Progenitor cell of endocrine pancreas (in vitro differentiated cells): ENCODE measurements around the gene FN1. TPM values are rescaled to one million over a fixed set of nuclear protein-coding genes. Genes with fewer than 3 reads are reported as not detected.

Experiments used
- DNase-seq: peaks from one replicate; pipeline ENCODE4 v3.0.0; 2021; ENCODE audit warnings: low spot score; ENCODE audit not compliant: unreplicated experiment
- H3K27ac Mint-ChIP-seq: 2 replicates; pipeline ENCODE4 v1.8.0; 2021; ENCODE audit warnings: mild to moderate bottlenecking, moderate library complexity, mixed read lengths
- H3K27me3 Mint-ChIP-seq: 2 replicates; pipeline ENCODE4 v1.8.0; 2021; ENCODE audit warnings: mixed read lengths
- H3K36me3 Mint-ChIP-seq: 2 replicates; pipeline ENCODE4 v1.8.0; 2022; ENCODE audit warnings: mixed read lengths; ENCODE audit not compliant: insufficient read depth
- H3K4me1 Mint-ChIP-seq: 2 replicates; pipeline ENCODE4 v1.8.0; 2021; ENCODE audit warnings: low read depth, mixed read lengths
- H3K4me3 Mint-ChIP-seq: 2 replicates; pipeline ENCODE4 v1.8.0; 2021; ENCODE audit warnings: low read depth, mild to moderate bottlenecking, moderate library complexity, mixed read lengths
- H3K9me3 Mint-ChIP-seq: 2 replicates; pipeline ENCODE4 v1.8.0; 2021; ENCODE audit warnings: low read depth, mixed read lengths
- total RNA-seq: library from RNA; stranded (reverse); gene quantifications from 2 replicates; pipeline ENCODE4 v1.2.1, GENCODE V29; 2021
- TF ChIP-seq, protein P1 (sequence below): fragments of 200-600 bp; sonication (generic); IDR thresholded peaks from one replicate; pipeline ENCODE4 v1.5.0; 2021; ENCODE audit warnings: antibody characterized with exemption, mild to moderate bottlenecking; ENCODE audit not compliant: unreplicated experiment

The FN1 gene
- total RNA-seq, 1 donor from 2014 or later = 2,744 TPM

DNA sequence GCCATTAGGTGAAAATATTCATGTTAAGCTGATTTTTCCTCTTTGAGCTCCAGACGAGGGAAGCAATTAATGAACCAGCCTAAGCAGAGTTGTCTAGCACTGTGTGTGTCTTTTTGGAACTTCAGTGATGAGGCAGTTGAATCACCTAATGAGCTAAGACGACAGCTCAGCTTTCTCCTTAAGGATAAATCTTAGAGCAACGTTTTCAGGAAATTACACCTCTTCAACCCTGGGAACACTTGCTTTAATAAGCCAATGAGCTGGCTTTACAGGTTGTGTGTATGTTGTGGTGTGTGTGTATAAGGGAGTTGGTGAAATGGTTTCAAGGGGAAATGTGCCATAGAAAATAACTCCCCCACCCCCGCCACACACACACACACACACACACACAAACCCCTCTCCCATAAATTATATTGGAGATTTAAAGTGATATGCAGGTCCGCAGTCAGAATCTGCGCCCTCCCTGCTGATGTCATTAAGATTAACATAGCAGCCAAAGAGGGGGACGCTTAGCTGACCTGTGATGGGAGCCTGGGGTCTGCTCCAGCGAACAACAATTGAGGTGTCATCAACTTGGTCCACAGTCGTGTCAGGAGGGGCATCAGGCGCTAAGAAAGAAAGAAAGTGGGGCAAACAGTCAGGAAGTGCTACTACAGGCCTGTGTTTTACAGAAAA is 28.1 kb downstream of the FN1 start:
- Mint-ChIP-seq H3K4me3 (no peak overlapping the region), H3K36me3 (peaks cover 61% of the 10 kb centered on the region), H3K27ac (peak overlapping the region; percentile 73), H3K4me1 (no peaks in the 10 kb centered on the region), H3K9me3 (no peaks in the 10 kb centered on the region), H3K27me3 (no peaks in the 10 kb centered on the region)
- TF ChIP-seq, protein P1, sequence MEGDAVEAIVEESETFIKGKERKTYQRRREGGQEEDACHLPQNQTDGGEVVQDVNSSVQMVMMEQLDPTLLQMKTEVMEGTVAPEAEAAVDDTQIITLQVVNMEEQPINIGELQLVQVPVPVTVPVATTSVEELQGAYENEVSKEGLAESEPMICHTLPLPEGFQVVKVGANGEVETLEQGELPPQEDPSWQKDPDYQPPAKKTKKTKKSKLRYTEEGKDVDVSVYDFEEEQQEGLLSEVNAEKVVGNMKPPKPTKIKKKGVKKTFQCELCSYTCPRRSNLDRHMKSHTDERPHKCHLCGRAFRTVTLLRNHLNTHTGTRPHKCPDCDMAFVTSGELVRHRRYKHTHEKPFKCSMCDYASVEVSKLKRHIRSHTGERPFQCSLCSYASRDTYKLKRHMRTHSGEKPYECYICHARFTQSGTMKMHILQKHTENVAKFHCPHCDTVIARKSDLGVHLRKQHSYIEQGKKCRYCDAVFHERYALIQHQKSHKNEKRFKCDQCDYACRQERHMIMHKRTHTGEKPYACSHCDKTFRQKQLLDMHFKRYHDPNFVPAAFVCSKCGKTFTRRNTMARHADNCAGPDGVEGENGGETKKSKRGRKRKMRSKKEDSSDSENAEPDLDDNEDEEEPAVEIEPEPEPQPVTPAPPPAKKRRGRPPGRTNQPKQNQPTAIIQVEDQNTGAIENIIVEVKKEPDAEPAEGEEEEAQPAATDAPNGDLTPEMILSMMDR = no peak
- no peak for DNase-seq

DNA sequence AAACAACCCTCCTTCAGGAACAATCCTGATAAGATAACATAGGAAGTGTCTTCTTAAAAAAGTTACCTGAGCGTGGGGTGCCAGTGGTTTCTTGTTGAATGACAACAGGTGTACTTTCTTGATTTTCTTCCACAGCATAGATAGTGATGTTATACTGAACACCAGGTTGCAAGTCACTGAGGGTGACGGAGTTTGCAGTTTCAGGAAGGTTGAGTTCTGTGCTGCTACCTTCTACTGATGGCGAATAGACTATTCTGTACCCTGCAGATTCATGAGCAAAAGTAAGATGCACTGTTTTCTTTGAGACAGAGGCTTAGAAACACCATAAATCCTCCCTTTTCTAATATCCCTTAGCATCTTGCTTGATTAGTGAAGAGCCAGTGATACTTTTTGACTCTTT is 28.8 kb downstream of the FN1 start:
- no peak overlapping the region for H3K27ac Mint-ChIP-seq
- TF ChIP-seq, protein P1 = no peak
- no peaks in the 10 kb centered on the region for H3K4me1 Mint-ChIP-seq
- no peak overlapping the region for H3K4me3 Mint-ChIP-seq
- DNase-seq = no peak
- H3K9me3 Mint-ChIP-seq = no peaks in the 10 kb centered on the region
- H3K27me3 Mint-ChIP-seq = no peaks in the 10 kb centered on the region
- peaks cover 58% of the 10 kb centered on the region for H3K36me3 Mint-ChIP-seq

DNA sequence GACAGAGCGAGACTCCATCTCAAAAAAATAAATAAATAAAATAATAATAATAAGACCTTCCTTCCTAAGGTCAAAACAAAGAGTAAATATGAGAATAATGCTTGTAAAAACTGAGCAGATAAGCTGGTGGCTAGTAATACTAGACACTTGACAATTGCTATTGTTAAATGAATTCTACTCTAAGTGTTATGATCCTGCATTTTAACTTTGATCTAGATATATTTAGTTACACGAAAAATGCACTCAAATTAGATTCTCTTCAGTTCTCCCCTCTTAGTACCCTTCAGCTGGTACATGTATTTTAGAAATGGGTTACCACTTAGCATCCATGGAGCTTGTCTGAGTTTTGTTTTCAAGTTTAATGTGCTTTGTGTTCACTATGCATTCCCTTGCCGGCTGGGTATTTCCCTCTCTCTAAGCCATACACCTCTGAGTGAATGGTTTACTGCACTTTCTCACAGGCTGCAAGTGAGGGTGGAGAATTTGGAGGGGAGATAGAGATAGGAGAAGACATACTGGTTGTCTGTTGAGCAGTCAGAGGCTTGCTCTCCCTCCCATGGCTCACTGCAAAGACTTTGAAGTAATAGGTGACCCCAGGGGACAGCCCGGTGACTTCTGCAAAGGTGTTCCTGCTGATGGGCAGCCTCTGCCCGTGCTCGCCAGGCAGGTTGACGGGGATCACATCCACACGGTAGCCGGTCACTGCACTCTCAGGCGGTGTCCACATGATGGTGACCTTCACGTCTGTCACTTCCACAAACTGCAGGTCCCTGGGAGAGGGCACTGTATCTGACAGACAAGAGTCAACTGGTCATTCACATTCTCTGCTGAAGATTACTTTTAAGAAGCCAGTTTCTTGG is 29.9 kb downstream of the FN1 start:
- Mint-ChIP-seq H3K27me3 (no peaks in the 10 kb centered on the region), H3K36me3 (peaks cover 60% of the 10 kb centered on the region), H3K4me1 (no peaks in the 10 kb centered on the region), H3K4me3 (no peak overlapping the region), H3K27ac (peak overlapping the region; percentile 4), H3K9me3 (no peaks in the 10 kb centered on the region)
- TF ChIP-seq, protein P1 = no peak
- DNase-seq = no peak

DNA sequence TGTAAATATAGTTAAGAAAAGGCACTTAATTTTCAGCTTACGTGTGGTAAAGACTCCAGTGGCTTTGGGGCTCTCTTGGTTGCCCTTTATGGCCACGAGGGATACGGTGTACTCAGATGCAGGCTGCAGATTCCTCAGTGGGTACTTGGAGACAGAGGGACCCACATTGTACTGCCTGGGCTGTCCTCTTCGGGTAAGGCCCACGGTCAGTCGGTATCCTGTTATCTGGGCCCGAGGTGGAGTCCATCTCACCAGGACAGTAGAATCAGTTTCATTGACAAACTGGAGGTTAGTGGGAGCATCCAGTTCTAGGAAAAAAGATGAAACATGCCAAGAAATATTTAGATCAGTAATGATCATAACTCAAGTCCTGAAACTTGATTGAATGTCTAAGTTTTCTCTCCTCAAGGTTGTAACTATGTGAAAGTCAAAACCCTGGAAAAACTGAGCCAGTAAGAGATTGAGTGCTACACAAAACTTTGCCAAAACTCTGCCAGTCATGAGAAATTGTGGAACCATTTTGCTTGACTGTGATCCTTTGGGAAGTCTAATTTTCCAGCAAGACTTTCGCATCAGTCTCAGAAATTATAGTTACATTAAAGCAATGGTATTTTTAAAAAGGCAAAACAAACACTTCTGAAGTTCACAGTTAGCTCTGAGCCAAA is 31.4 kb downstream of the FN1 start:
- DNase-seq = no peak
- TF ChIP-seq, protein P1 = no peak
- Mint-ChIP-seq H3K4me1 (no peaks in the 10 kb centered on the region), H3K27me3 (no peaks in the 10 kb centered on the region), H3K36me3 (peaks cover 51% of the 10 kb centered on the region), H3K4me3 (no peak overlapping the region), H3K27ac (peak overlapping the region; percentile 44), H3K9me3 (no peaks in the 10 kb centered on the region)
